HCT116 (cell line): ENCODE data around the gene IQCH. TPM values are rescaled to one million over a fixed set of nuclear protein-coding genes. Genes with fewer than 3 reads are reported as not detected.

Experiments
- ATAC-seq: fragments of 200-7000 bp; cut with Tn5 transposase; 2 replicates; pipeline ENCODE4 v1.9.1; 2020; ENCODE audit warnings: mild to moderate bottlenecking, moderate library complexity
- BruUV-seq: library from RNA; stranded (reverse); fragments of 400-500 nt; replicated peaks from 2 replicates; lab custom pipeline; 2021; lab: Mats Ljungman, UMichigan
- CTCF ChIA-PET: fragments of 300-600 bp; sonication (Branson Sonifier 250); formaldehyde crosslinking; loops from one replicate; lab custom pipeline; 2021; ENCODE audit warnings: antibody characterized with exemption; lab: Charles Lee
- POLR2A ChIA-PET: fragments of 300-600, 350-600 bp; sonication (Branson Sonifier 250); formaldehyde crosslinking; loops from one replicate; lab custom pipeline; 2021; ENCODE audit warnings: antibody characterized with exemption; lab: Charles Lee
- RAD21 ChIA-PET, 2 experiments: fragments of 300-600 bp; sonication (Branson Sonifier 250); formaldehyde crosslinking; loops; one replicate each; lab custom pipeline; 2023; ENCODE audit warnings: low total read pairs in 2 of 2; ENCODE audit not compliant: uncharacterized antibody in 2 of 2, unreplicated experiment in 2 of 2, low non-redundant PET in 1 of 2; lab: Charles Lee
- DNase-seq: peaks from one replicate; pipeline ENCODE4 v3.0.0-alpha.2; 2010; ENCODE audit warnings: low read depth, low spot score
- H2AFZ ChIP-seq: fragments of 200-600 bp; shearing (Covaris generic), sonication (generic); 2 replicates; pipeline ENCODE4 v1.6.1; 2017; ENCODE audit warnings: low read depth, mixed run types, mixed read lengths, antibody characterized with exemption, low read length; ENCODE audit not compliant: poor library complexity, severe bottlenecking
- H3K27ac ChIP-seq: 2 replicates; pipeline ENCODE4 v1.5.1; 2012; ENCODE audit warnings: low read depth, low read length
- H3K27me3 ChIP-seq: fragments of 200-600 bp; sonication (generic); 2 replicates; pipeline ENCODE4 v1.6.1; 2016; ENCODE audit warnings: mixed run types, low read length, mixed read lengths; ENCODE audit not compliant: insufficient read depth
- H3K36me3 ChIP-seq, 2 experiments: fragments of 200-500 bp in 1 of 2; fragments of 200-600 bp in 1 of 2; sonication (Bioruptor generic) in 1 of 2; sonication (generic) in 1 of 2; 2 replicates each; pipeline versions ENCODE4 v1.5.1 to v1.6.1; 2014 to 2016; ENCODE audit warnings: low read length in 2 of 2, inconsistent platforms in 1 of 2, mixed read lengths in 1 of 2, mixed run types in 1 of 2; ENCODE audit not compliant: insufficient read depth in 2 of 2, control insufficient read depth in 1 of 2
- H3K4me1 ChIP-seq, 2 experiments: fragments of 200-600 bp in 1 of 2; sonication (generic) in 1 of 2; 2 replicates each; pipeline versions ENCODE4 v1.5.1 to v1.6.1; 2012 to 2017; ENCODE audit warnings: low read length in 2 of 2, inconsistent platforms in 1 of 2, mild to moderate bottlenecking in 1 of 2, mixed read lengths in 1 of 2, mixed run types in 1 of 2, moderate library complexity in 1 of 2; ENCODE audit not compliant: insufficient read depth in 2 of 2, control insufficient read depth in 1 of 2
- H3K4me2 ChIP-seq: fragments of 200-600 bp; sonication (generic); 2 replicates; pipeline ENCODE4 v1.6.1; 2017; ENCODE audit warnings: mixed run types, low read length, mixed read lengths
- H3K4me3 ChIP-seq, 2 experiments: fragments of 200-600 bp in 1 of 2; sonication (generic) in 1 of 2; replicated peaks in 1 of 2; 2 replicates each; pipeline ENCODE4 v1.5.1; 2011 to 2016; ENCODE audit warnings: low read length in 2 of 2, control low read depth in 1 of 2, low read depth in 1 of 2, mild to moderate bottlenecking in 1 of 2, mixed read lengths in 1 of 2, mixed run types in 1 of 2
- H3K79me2 ChIP-seq: fragments of 200-600 bp; sonication (generic); 2 replicates; pipeline ENCODE4 v1.6.1; 2017; ENCODE audit warnings: mild to moderate bottlenecking, mixed run types, low read length, moderate library complexity, mixed read lengths; ENCODE audit not compliant: insufficient read depth
- H3K9ac ChIP-seq: fragments of 200-600 bp; sonication (generic); 2 replicates; pipeline ENCODE4 v1.6.1; 2016; ENCODE audit warnings: low read length, mixed read lengths
- H3K9me2 ChIP-seq: fragments of 200-600 bp; sonication (generic), shearing (Covaris generic); 2 replicates; pipeline ENCODE4 v1.6.1; 2017; ENCODE audit warnings: mixed run types, mild to moderate bottlenecking, moderate library complexity; ENCODE audit not compliant: insufficient read depth
- H3K9me3 ChIP-seq, 2 experiments: fragments of 200-500 bp in 1 of 2; fragments of 200-600 bp in 1 of 2; sonication (Bioruptor generic) in 1 of 2; sonication (generic) in 1 of 2; 2 replicates each; pipeline ENCODE4 v1.6.1; 2014 to 2017; ENCODE audit warnings: low read length in 2 of 2, mixed read lengths in 2 of 2, inconsistent platforms in 1 of 2, low read depth in 1 of 2, mild to moderate bottlenecking in 1 of 2, mixed run types in 1 of 2, moderate library complexity in 1 of 2; ENCODE audit not compliant: control insufficient read depth in 1 of 2, insufficient read depth in 1 of 2
- H4K20me1 ChIP-seq: fragments of 200-600 bp; sonication (generic), shearing (Covaris generic); 2 replicates; pipeline ENCODE4 v1.6.1; 2017; ENCODE audit warnings: mixed run types, mild to moderate bottlenecking, moderate library complexity; ENCODE audit not compliant: insufficient read depth
- CBX3 ChIP-seq: IDR thresholded peaks from 2 replicates; pipeline ENCODE4 v1.6.1; 2012; ENCODE audit warnings: low read depth
- EGR1 ChIP-seq: IDR thresholded peaks from 2 replicates; pipeline ENCODE4 v1.6.1; 2012; ENCODE audit warnings: low read depth
- ELF1 ChIP-seq: IDR thresholded peaks from 2 replicates; pipeline ENCODE4 v1.6.1; 2012; ENCODE audit warnings: low read depth, borderline replicate concordance
- EZH2 ChIP-seq: fragments of 200-600 bp; sonication (generic); IDR thresholded peaks from 2 replicates; pipeline ENCODE4 v1.6.1; 2017; ENCODE audit warnings: antibody characterized with exemption, mixed run types
- EZH2phosphoT487 ChIP-seq: fragments of 200-600 bp; IDR thresholded peaks from 2 replicates; pipeline ENCODE4 v1.6.1; 2018; ENCODE audit warnings: antibody characterized with exemption, borderline replicate concordance
- FOSL1 ChIP-seq: IDR thresholded peaks from 2 replicates; pipeline ENCODE4 v1.6.1; 2012; ENCODE audit warnings: low read depth
- POLR2AphosphoS5 ChIP-seq: IDR thresholded peaks from 2 replicates; pipeline ENCODE4 v1.6.1; 2011; ENCODE audit warnings: mild to moderate bottlenecking, low read depth, low read length, moderate library complexity
- SIN3A ChIP-seq: IDR thresholded peaks from 2 replicates; pipeline ENCODE4 v1.6.1; 2012; ENCODE audit warnings: low read depth
- SP1 ChIP-seq: IDR thresholded peaks from 2 replicates; pipeline ENCODE4 v1.6.1; 2012; ENCODE audit warnings: low read depth
- SRF ChIP-seq: IDR thresholded peaks from 2 replicates; pipeline ENCODE4 v1.6.1; 2012; ENCODE audit warnings: low read depth
- TCF7L2 ChIP-seq: IDR thresholded peaks from 2 replicates; pipeline ENCODE4 v1.7.0; 2011; ENCODE audit warnings: borderline replicate concordance, inconsistent platforms; ENCODE audit not compliant: insufficient read depth, insufficient read length; ENCODE audit errors: extremely low read depth
- YY1 ChIP-seq: IDR thresholded peaks from 2 replicates; pipeline ENCODE4 v1.6.1; 2011; ENCODE audit warnings: low read length, low read depth, moderate library complexity, mild to moderate bottlenecking; ENCODE audit not compliant: insufficient replicate concordance; ENCODE audit errors: extremely low read depth
- ZFX ChIP-seq: fragments of 450-650 bp; IDR thresholded peaks from 2 replicates; pipeline ENCODE4 v1.6.1; 2017
- intact Hi-C: fragments of 100-400 bp; cut with micrococcal nuclease; formaldehyde crosslinking; loops from 2 replicates; pipeline ENCODE4 v1.10.0; 2022
- total RNA-seq: library from RNA; stranded (reverse); gene quantifications from one replicate; pipeline ENCODE4 v1.2.1, GENCODE V29; 2021; ENCODE audit not compliant: unreplicated experiment
- TF ChIP-seq, protein P1 (sequence below): IDR thresholded peaks from 2 replicates; pipeline ENCODE4 v1.6.1; 2012
- TF ChIP-seq, protein P2 (sequence below): IDR thresholded peaks from 2 replicates; pipeline ENCODE4 v1.6.1; 2012; ENCODE audit warnings: low read depth

The IQCH gene
- total RNA-seq, 1 experiment from 2014 or later, result 4.6 TPM

DNA sequence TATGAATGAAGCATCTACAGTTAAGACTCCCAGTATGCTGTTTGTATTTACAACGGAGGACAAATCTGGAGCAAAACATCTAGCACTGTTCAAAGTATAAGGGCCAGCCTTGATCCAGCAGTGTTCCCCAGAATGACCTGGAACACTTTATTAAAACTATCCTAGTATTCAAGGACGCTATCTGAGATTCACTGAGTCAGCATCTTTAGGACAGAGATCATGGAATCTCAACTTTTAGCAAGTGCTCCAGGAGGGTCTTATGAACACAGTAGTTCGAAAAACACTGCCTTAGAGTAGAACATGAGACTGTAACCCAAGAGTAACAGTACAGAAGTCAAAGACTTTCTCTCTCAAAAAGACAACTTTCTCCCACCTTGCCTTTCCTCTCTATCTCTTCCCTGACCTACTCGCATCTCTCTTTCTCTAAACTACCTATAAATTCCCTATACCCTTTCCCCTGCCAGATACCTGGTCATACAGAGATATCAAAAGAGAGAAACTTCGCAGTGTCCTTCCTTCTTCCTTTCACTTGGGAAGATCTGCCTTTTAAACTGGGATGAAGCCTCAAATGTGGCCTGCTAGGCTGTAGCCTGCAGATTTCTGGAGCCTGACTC lies 43.9 kb upstream of the IQCH start:
- RAD21 ChIA-PET, result no interaction called here
- TF ChIP-seq ELF1 (no peak), SRF (no peak), CBX3 (no peak), EGR1 (no peak), YY1 (no peak)
- TF ChIP-seq, protein P1, sequence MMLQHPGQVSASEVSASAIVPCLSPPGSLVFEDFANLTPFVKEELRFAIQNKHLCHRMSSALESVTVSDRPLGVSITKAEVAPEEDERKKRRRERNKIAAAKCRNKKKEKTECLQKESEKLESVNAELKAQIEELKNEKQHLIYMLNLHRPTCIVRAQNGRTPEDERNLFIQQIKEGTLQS, result no peak

DNA sequence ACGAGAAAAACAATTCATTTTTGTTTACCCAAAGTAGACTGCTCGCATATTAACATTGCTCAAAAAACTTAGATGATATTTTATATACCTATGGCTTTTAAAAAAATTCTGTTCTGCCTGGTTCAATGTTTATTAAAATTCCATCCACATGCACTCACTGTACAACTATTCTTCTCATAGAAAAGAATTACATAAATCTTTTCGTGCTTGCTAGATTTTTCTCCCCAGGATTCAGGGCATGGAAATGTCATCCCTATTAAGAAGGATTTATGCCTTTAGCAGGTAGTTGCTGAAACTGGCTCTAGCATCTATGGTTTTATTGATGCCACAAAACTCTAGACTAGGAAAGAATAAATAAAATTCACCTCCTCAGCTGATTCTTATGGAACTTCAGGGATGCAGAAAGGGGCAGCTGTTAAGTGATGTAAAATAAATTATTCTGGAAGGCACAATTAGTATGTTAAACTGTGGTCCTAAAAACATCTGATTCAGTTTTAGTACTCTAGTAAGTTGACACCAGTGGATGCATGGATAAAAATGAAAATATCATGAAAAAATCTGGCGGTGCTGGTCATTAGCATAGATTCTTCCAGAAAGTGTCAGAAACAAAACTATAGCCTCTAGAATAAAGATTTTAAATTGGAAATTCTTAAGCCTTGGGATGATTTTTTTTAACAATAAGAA lies 41.8 kb upstream of the IQCH start:
- Histone ChIP-seq H3K4me1 (no peaks in the 10 kb centered on the region), H3K9me2 (no peaks in the 10 kb centered on the region), H3K27me3 (no peaks in the 10 kb centered on the region), H3K4me3 (no peak overlapping the region), H4K20me1 (no peaks in the 10 kb centered on the region), H3K36me3 (peaks cover 4 to 13% of the 10 kb centered on the region in 2 experiments; a peak in 2 of 4 replicates), H3K9ac (no peak overlapping the region), H3K4me2 (no peak overlapping the region), H3K27ac (no peak overlapping the region), H2AFZ (no peak overlapping the region), H3K9me3 (no peaks in the 10 kb centered on the region), H3K79me2 (no peaks in the 10 kb centered on the region)
- BruUV-seq, result no TSS peak
- no peak for ATAC-seq
- no peak for DNase-seq
- intact Hi-C loops, result no loop called here
- ChIA-PET CTCF (no interaction called here), POLR2A (no interaction called here), RAD21 (no interaction called here)
- TF ChIP-seq SIN3A (no peak), ELF1 (no peak), EZH2 (no peak), EZH2phosphoT487 (no peak), SP1 (no peak), YY1 (no peak), CBX3 (no peak), POLR2AphosphoS5 (no peak), ZFX (no peak), FOSL1 (no peak), TCF7L2 (no peak), EGR1 (no peak)
- TF ChIP-seq, protein P2, sequence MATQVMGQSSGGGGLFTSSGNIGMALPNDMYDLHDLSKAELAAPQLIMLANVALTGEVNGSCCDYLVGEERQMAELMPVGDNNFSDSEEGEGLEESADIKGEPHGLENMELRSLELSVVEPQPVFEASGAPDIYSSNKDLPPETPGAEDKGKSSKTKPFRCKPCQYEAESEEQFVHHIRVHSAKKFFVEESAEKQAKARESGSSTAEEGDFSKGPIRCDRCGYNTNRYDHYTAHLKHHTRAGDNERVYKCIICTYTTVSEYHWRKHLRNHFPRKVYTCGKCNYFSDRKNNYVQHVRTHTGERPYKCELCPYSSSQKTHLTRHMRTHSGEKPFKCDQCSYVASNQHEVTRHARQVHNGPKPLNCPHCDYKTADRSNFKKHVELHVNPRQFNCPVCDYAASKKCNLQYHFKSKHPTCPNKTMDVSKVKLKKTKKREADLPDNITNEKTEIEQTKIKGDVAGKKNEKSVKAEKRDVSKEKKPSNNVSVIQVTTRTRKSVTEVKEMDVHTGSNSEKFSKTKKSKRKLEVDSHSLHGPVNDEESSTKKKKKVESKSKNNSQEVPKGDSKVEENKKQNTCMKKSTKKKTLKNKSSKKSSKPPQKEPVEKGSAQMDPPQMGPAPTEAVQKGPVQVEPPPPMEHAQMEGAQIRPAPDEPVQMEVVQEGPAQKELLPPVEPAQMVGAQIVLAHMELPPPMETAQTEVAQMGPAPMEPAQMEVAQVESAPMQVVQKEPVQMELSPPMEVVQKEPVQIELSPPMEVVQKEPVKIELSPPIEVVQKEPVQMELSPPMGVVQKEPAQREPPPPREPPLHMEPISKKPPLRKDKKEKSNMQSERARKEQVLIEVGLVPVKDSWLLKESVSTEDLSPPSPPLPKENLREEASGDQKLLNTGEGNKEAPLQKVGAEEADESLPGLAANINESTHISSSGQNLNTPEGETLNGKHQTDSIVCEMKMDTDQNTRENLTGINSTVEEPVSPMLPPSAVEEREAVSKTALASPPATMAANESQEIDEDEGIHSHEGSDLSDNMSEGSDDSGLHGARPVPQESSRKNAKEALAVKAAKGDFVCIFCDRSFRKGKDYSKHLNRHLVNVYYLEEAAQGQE, result no peak

More for the DNA sequence above, 43.9 kb upstream of the IQCH start:
- Histone ChIP-seq H3K4me2 (no peak overlapping the region), H3K4me1 (no peaks in the 10 kb centered on the region), H3K9ac (no peak overlapping the region), H3K36me3 (peaks cover 4 to 14% of the 10 kb centered on the region in 2 experiments; a peak in 2 of 4 replicates), H3K9me2 (no peaks in the 10 kb centered on the region), H3K4me3 (no peak overlapping the region), H4K20me1 (no peaks in the 10 kb centered on the region), H3K79me2 (no peaks in the 10 kb centered on the region), H3K27ac (no peak overlapping the region), H2AFZ (no peak overlapping the region), H3K27me3 (no peaks in the 10 kb centered on the region), H3K9me3 (no peaks in the 10 kb centered on the region)
- ATAC-seq (no peak), DNase-seq (no peak)
- CTCF ChIA-PET, result no interaction called here
- no TSS peak for BruUV-seq
- intact Hi-C loops, result no loop called here
- POLR2A ChIA-PET, result no interaction called here
